Stromal cell of bone marrow (primary cell): Measurements from ENCODE around the gene SLC4A2.

Experiments
- DNase-seq: peaks from one replicate; pipeline ENCODE4 v3.0.0-alpha.2; 2012; ENCODE audit warnings: low read depth

SLC4A2 gene

GRCh38 chr7:151093748-151094147 is 34.4 kb downstream of the SLC4A2 start:
- no peak for DNase-seq

DNA sequence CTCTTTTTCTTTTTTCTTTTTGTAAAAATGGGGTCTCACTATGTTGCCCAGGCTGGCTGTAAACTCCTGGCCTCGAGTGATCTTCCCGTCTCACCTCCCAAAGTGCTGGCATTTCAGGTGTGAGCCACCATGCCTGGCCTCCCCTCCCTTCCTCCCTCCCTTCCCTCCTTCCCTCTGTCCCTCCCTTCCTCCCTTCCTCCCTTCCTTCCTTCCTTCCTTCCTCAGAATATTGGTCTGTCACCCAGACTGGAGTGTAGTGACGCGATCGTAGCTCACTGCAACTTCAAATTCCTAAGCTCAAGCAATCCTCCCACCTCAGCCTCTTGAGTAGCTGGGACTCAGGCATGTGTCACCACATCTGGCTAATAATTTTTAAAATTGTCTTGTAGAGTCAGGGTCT is 35.3 kb downstream of the SLC4A2 start:
- no peak for DNase-seq

- no peak for DNase-seq
These were observed 35.9 kb downstream of the SLC4A2 start for GRCh38 chr7:151095123-151095797.

- DNase-seq, result no peak
These were observed 36.6 kb downstream of the SLC4A2 start for GRCh38 chr7:151095828-151096475.

GRCh38 chr7:151099486-151100211 is 40.3 kb downstream of the SLC4A2 start:
- DNase-seq, result no peak

DNA sequence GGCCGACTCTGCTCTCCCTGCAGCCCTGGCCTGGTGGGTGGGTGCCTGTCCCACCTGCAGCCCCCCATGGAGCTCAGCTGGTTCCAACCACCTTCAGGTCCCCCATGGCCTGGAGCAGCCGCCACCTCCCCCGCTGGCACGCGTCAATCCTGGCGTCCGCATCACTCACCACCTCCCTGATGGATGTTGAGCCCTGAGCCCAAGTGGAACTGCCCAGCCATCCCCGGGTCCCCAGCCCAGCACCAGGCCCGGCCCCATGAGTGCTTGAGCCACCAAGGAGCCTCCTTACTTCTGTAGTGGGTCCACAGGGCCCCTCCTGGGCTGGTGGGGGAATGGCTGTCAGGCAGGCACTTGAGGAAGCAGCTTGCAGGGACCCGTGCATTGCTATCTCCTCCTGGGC is 41.5 kb downstream of the SLC4A2 start:
- DNase-seq, result no peak

DNA sequence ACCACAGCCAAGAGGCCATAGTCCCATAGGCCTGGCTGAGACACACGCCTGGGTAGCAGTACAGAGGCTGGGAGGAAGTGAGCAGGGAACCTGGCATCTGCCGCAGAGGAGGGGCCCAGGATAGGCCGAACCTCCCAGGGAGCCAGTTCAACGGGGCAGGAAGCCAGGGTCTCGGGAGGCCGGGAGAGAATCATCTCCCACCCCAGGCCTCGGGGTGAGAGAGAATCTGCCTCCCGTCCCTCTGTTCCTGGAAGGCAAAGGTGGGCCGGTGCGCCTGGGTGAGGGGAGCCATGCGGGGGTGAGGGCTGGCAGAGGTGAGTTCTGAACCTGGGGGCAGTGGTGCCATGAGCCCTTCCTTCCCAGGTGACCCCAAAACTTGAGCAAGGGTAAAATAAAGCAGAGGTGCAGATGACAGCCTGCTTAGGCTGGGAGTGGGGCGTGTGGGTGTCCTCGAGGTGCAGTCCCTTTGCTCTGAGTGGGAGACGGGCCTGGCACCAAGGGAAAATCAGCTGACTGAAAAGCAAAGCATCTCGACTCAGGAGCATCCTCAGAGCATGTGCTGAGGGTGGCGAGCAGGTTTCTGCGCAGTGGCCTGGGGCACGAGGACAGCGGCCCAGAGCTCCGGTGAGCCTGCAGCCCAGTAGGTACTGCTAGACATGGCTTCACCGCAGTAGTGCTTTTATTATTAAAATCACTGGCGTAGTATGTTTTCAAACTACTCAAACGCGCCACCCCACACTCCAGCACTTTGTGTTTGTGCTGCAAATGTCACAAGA is 42.4 kb downstream of the SLC4A2 start:
- no peak for DNase-seq

DNA sequence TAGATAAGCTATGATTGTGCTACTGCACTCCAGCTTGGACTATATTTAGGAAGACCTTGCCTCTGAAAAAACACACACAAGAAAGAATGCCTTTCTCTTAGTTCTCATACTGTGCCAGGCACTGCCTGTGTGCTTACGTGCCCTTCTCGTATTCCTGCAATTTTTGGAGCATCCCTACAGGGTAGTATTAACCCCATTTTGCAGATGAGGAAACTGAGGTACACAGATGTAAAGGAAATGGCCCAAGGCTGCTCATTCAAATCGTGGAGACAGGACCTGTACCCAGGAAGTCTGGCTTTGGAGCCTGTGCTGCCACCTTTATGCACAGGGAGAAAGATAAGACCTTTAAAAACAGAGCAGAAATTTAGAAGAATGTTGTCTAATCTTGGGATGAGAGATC is 43.6 kb downstream of the SLC4A2 start:
- no peak for DNase-seq

DNA sequence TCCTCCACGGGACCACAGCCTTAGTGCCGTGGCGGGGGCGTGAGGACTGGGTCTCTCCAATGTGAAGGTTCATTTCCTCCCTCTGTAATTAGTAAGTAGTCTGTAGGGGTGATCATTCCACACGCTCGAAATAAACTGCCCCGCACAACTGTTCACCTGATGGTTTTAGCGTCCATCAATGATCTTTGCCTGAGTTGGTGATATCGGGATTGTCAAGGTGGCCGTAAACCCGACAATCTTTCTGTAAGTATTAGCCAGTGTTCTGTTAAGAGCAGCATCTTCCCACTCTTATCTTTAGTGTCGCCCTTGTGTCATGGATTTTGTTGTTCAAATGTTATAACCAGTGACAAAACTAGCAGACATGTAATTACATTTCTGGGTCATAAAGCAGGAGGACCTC is 44.6 kb downstream of the SLC4A2 start:
- DNase-seq, result no peak

GRCh38 chr7:151104411-151105235 is 45.2 kb downstream of the SLC4A2 start:
- DNase-seq, result peak; percentile 86

GRCh38 chr7:151107882-151108281 is 48.5 kb downstream of the SLC4A2 start:
- no peak for DNase-seq

GRCh38 chr7:151109094-151110048 is 50.0 kb downstream of the SLC4A2 start:
- DNase-seq, result no peak

- DNase-seq, result no peak
These were observed 51.0 kb downstream of the SLC4A2 start for GRCh38 chr7:151110236-151110940.

DNA sequence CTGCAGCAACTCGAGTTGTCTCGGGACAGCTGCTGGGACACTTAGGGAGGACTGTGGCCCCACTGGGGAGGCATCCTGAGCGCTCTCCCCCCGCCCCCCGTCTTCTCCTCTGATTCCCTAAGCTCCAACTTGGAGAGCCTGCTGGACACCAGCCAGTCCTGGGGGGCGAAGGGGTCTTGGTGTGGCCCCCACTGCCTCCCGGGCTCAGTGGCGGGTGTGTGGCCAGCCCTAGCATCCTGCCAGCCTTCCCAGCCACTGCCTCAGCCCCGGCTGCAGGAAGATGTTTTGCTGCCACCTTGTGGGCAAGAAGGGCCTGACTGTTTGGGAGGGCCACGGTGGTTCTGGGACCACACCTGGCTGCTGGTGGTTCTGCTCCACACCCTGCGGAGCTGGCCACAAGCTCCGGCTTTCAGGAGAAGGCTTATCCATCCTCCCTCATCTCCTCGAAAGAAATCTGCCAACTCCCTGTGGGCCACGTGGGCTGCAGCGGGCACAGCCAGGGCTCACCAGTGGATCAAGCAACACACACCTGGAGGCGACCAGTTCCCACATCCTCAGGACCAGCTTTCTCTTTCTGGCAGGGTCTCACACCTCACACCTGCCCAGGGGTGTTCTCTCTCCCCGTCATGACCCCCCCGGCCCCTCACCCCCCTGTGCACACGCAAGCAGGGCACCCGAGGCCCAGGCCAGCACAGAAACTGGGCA is 51.7 kb downstream of the SLC4A2 start:
- no peak for DNase-seq

GRCh38 chr7:151113344-151114150 is 54.2 kb downstream of the SLC4A2 start:
- DNase-seq, result peak; percentile 15

- DNase-seq, result no peak
These were observed 55.0 kb downstream of the SLC4A2 start for GRCh38 chr7:151114151-151115090.
